Aorta (tissue), 5 donors: ENCODE results near the gene SAT2. TPM values are rescaled to one million over a fixed set of nuclear protein-coding genes. Genes with fewer than 3 reads are reported as not detected.

Experiments
- ATAC-seq: fragments of 200-7000 bp; cut with Tn5 transposase; one replicate; pipeline ENCODE4 v1.9.1; 2022; ENCODE audit warnings: moderate library complexity; ENCODE audit not compliant: low FRiP score
- DNase-seq, 2 donors: peaks; one replicate each; pipeline ENCODE4 v3.0.0-alpha.2; 2020
- H3K27ac ChIP-seq, 2 donors: one replicate each; pipeline ENCODE4 v1.5.1; 2013; ENCODE audit warnings: low read length in 2 of 2, mild to moderate bottlenecking in 2 of 2, moderate library complexity in 2 of 2, control low read depth in 1 of 2, inconsistent platforms in 1 of 2, low read depth in 1 of 2
- H3K27me3 ChIP-seq, 2 donors: one replicate each; pipeline ENCODE4 v1.6.1; 2013; ENCODE audit warnings: control low read depth in 1 of 2, low read length in 1 of 2, mild to moderate bottlenecking in 1 of 2, moderate library complexity in 1 of 2; ENCODE audit not compliant: insufficient read depth in 2 of 2, control insufficient read depth in 1 of 2
- H3K36me3 ChIP-seq, 2 donors: one replicate each; pipeline ENCODE4 v1.6.1; 2013; ENCODE audit warnings: control low read depth in 1 of 2, low read length in 1 of 2, mild to moderate bottlenecking in 1 of 2; ENCODE audit not compliant: insufficient read depth in 2 of 2, control insufficient read depth in 1 of 2
- H3K4me1 ChIP-seq, 2 donors: one replicate each; pipeline ENCODE4 v1.6.1; 2013; ENCODE audit warnings: low read length in 2 of 2, control low read depth in 1 of 2, mild to moderate bottlenecking in 1 of 2, moderate library complexity in 1 of 2; ENCODE audit not compliant: insufficient read depth in 2 of 2, control insufficient read depth in 1 of 2
- H3K4me3 ChIP-seq, 2 donors: one replicate each; pipeline ENCODE4 v1.5.1; 2013; ENCODE audit warnings: low read length in 2 of 2, control low read depth in 1 of 2, mild to moderate bottlenecking in 1 of 2
- H3K9me3 ChIP-seq: one replicate; pipeline ENCODE4 v1.6.1; 2013; ENCODE audit warnings: mild to moderate bottlenecking, low read length; ENCODE audit not compliant: control insufficient read depth
- WGBS, 2 donors: extraction: QIAGEN DNeasy Blood & Tissue Kit; methylation state at CpG; one replicate each; pipeline ENCODE4 v1.1.7; 2013; 5-methylcytosine and 5-hydroxymethylcytosine counted together
- intact Hi-C, 2 donors: fragments of 100-400 bp; cut with DNase I; formaldehyde crosslinking; loops; one replicate each; pipeline versions ENCODE4 v1.14.2 to v1.15.0; 2022
- polyA plus RNA-seq, 2 donors: library from polyadenylated mRNA; stranded (reverse); fragments of 200-250 nt; gene quantifications; one replicate each; pipeline ENCODE4 v1.2.3, GENCODE V29; 2013
- total RNA-seq, 2 donors: library from RNA; stranded (reverse); fragmentation: NEBNext Ultra II Directional; extraction: Animal tissue kit (Norgen Biotek cat#: 25700); gene quantifications; one replicate each; pipeline ENCODE4 v1.2.1, GENCODE V29; 2021
- donor health status: healthy with polysubstance abuse.
- donor health status: Bipolar disorder and iron deficiency.
- donor health status: DM: no; HTN: no; CAD: no.
- donor health status: DM: no; HTN: no; CAD: no.
- donor health status: DM: yes; HTN: yes; CAD: no.

SAT2 gene
- total and polyA plus RNA-seq, 4 donors = 45.9 to 180 (median 110) TPM

GRCh38 chr17:7654832-7655540 lies 27.4 kb upstream of the SAT2 start:
- ATAC-seq (no peak), DNase-seq (no peak)
- Histone ChIP-seq H3K9me3 (no peaks in the 10 kb centered on the region), H3K4me1 (peaks cover 0 to 3% of the 10 kb centered on the region in 2 donors), H3K27ac (no peak overlapping the region), H3K4me3 (no peak overlapping the region), H3K27me3 (no peaks in the 10 kb centered on the region), H3K36me3 (no peaks in the 10 kb centered on the region)
- intact Hi-C loops = no loop called here
- 81 to 82% methylated on average over 16 of the region's 16 CpGs for WGBS, 2 donors

- DNase-seq (no peak), ATAC-seq (no peak)
- intact Hi-C loops = no loop called here
- Histone ChIP-seq H3K27me3 (no peaks in the 10 kb centered on the region), H3K4me3 (no peak overlapping the region), H3K4me1 (peaks cover 0 to 3% of the 10 kb centered on the region in 2 donors), H3K9me3 (no peaks in the 10 kb centered on the region), H3K36me3 (no peaks in the 10 kb centered on the region), H3K27ac (no peak overlapping the region)
- 35 to 37% methylated on average over 12 of the region's 12 CpGs for WGBS, 2 donors
Observed at GRCh38 chr17:7652388-7653356, 25.1 kb upstream of the SAT2 start.

- no peaks in the 10 kb centered on the region for H3K4me1 ChIP-seq
- peak in 1 of 2 donors; percentile 72 for DNase-seq
- no peak overlapping the region for H3K27ac ChIP-seq
- H3K27me3 ChIP-seq = no peaks in the 10 kb centered on the region
- intact Hi-C loops = no loop called here
- H3K4me3 ChIP-seq = peak overlapping the region in 1 of 2 donors; percentile 1
- ATAC-seq = no peak
- 2 to 5% methylated on average over 33 to 54 of the region's 54 CpGs for WGBS, 2 donors
- H3K9me3 ChIP-seq = peaks cover 2% of the 10 kb centered on the region
- H3K36me3 ChIP-seq = no peaks in the 10 kb centered on the region
Observed at GRCh38 chr17:7651665-7652387, 24.2 kb upstream of the SAT2 start.

GRCh38 chr17:7651097-7651664 lies 23.6 kb upstream of the SAT2 start:
- H3K4me1 ChIP-seq = no peaks in the 10 kb centered on the region
- peak overlapping the region in 1 of 2 donors; percentile 1 for H3K4me3 ChIP-seq
- H3K27ac ChIP-seq = no peak overlapping the region
- intact Hi-C loops = no loop called here
- H3K9me3 ChIP-seq = peaks cover 2% of the 10 kb centered on the region
- ATAC-seq (no peak), DNase-seq (peak in 1 of 2 donors; percentile 66)
- no peaks in the 10 kb centered on the region for H3K36me3 ChIP-seq
- no peaks in the 10 kb centered on the region for H3K27me3 ChIP-seq
- 1% methylated on average over 43 to 45 of the region's 45 CpGs for WGBS, 2 donors

- Histone ChIP-seq H3K4me3 (peak within 1 kb of the TSS; percentile 1 to 14), H3K27me3 (no peaks in the 10 kb centered on the region), H3K27ac (no peak within 1 kb of the TSS), H3K4me1 (no peaks in the 10 kb centered on the region), H3K36me3 (no peaks in the 10 kb centered on the region), H3K9me3 (peaks cover 2% of the 10 kb centered on the region)
- intact Hi-C loops = no loop called here
- peak; percentile 64 to 86 for DNase-seq
- 1 to 2% methylated on average over 31 to 34 of the region's 34 CpGs for WGBS, 2 donors
- ATAC-seq = peak; percentile 76
Observed at GRCh38 chr17:7650509-7651096, 23.0 kb upstream of the SAT2 start, which contains the start of gene ATP1B2. TSS of gene ATP1B2 (plus strand) at chr17:7650926. CDS start at chr17:7651519, 593 bp downstream.

- intact Hi-C loops = no loop called here
- H3K27ac ChIP-seq = no peak overlapping the region
- no peak for DNase-seq
- peaks cover 2% of the 10 kb centered on the region for H3K9me3 ChIP-seq
- H3K4me3 ChIP-seq = no peak overlapping the region
- H3K27me3 ChIP-seq = no peaks in the 10 kb centered on the region
- no peak for ATAC-seq
- H3K4me1 ChIP-seq = no peaks in the 10 kb centered on the region
- WGBS, 2 donors = 82% methylated on average over 4 of the region's 4 CpGs
- H3K36me3 ChIP-seq = no peaks in the 10 kb centered on the region
Observed at GRCh38 chr17:7647018-7647417, 19.4 kb upstream of the SAT2 start.

- Histone ChIP-seq H3K27ac (no peak overlapping the region), H3K4me3 (no peak overlapping the region), H3K9me3 (peaks cover 2% of the 10 kb centered on the region), H3K4me1 (no peaks in the 10 kb centered on the region), H3K27me3 (no peaks in the 10 kb centered on the region), H3K36me3 (no peaks in the 10 kb centered on the region)
- intact Hi-C loops = no loop called here
- DNase-seq = no peak
- 70 to 77% methylated on average over 9 of the region's 9 CpGs for WGBS, 2 donors
- no peak for ATAC-seq
Observed at GRCh38 chr17:7646457-7646856, 18.8 kb upstream of the SAT2 start.

- Histone ChIP-seq H3K27me3 (no peaks in the 10 kb centered on the region), H3K4me3 (no peak overlapping the region), H3K27ac (no peak overlapping the region), H3K36me3 (no peaks in the 10 kb centered on the region), H3K9me3 (peaks cover 2% of the 10 kb centered on the region), H3K4me1 (no peaks in the 10 kb centered on the region)
- WGBS, 2 donors = 88 to 94% methylated on average over 4 of the region's 4 CpGs
- ATAC-seq (no peak), DNase-seq (no peak)
- intact Hi-C loops = no loop called here
Observed at GRCh38 chr17:7644775-7645174, 17.2 kb upstream of the SAT2 start.
